Activated CD8-positive, alpha-beta T cell treated with anti-CD3 and anti-CD28 coated beads for 36 hours (primary cell): ENCODE measurements around the gene BTC. TPM values are rescaled to one million over a fixed set of nuclear protein-coding genes. Genes with fewer than 3 reads are reported as not detected.
"Not testable (repeated sequence)": the region's sequence is repeated elsewhere in the genome, so short reads cannot be mapped to it uniquely, and the experiment has no call there.

Source experiments
- ATAC-seq: fragments of 200-7000 bp; cut with Tn5 transposase; one replicate; pipeline ENCODE4 v1.10.0; 2021; ENCODE audit warnings: mild to moderate bottlenecking, moderate library complexity
- CTCF ChIA-PET: fragments of 350-600 bp; sonication (Branson Sonifier 250); formaldehyde crosslinking; loops from one replicate; lab custom pipeline; 2021; ENCODE audit warnings: antibody characterized with exemption; lab: Charles Lee
- POLR2A ChIA-PET: fragments of 350-600 bp; sonication (Branson Sonifier 250); formaldehyde crosslinking; loops from one replicate; lab custom pipeline; 2021; ENCODE audit warnings: antibody characterized with exemption; lab: Charles Lee
- DNase-seq: peaks from one replicate; pipeline ENCODE4 v3.0.0-alpha.2; 2020
- H3K27ac Mint-ChIP-seq: one replicate; pipeline ENCODE4 v1.8.0; 2021; ENCODE audit warnings: mild to moderate bottlenecking, mixed read lengths
- H3K27me3 Mint-ChIP-seq: one replicate; pipeline ENCODE4 v1.8.0; 2021; ENCODE audit warnings: mixed read lengths
- H3K36me3 Mint-ChIP-seq: one replicate; pipeline ENCODE4 v1.8.0; 2021; ENCODE audit warnings: low read depth, mixed read lengths
- H3K4me1 Mint-ChIP-seq: one replicate; pipeline ENCODE4 v1.8.0; 2021; ENCODE audit warnings: low read depth, mixed read lengths
- H3K4me3 Mint-ChIP-seq: one replicate; pipeline ENCODE4 v1.8.0; 2021; ENCODE audit warnings: mild to moderate bottlenecking, moderate library complexity, mixed read lengths
- H3K9me3 Mint-ChIP-seq: one replicate; pipeline ENCODE4 v1.8.0; 2021; ENCODE audit warnings: mixed read lengths
- CTCF ChIP-seq: fragments of 200-600 bp; IDR thresholded peaks from one replicate; pipeline ENCODE4 v1.8.0; 2022; ENCODE audit warnings: antibody characterized with exemption, mild to moderate bottlenecking
- intact Hi-C: fragments of 100-400 bp; cut with micrococcal nuclease; formaldehyde crosslinking; loops from one replicate; pipeline ENCODE4 v1.10.0; 2022
- total RNA-seq, 2 experiments: library from RNA; stranded (reverse); gene quantifications; one replicate each; pipeline ENCODE4 v1.2.3, GENCODE V29; 2021

BTC gene
- total RNA-seq, 2 experiments from 2014 or later: not detected

- intact Hi-C loops: no loop called here
- ATAC-seq: no peak
- ChIA-PET CTCF (no interaction called here), POLR2A (no interaction called here)
- no peak for TF ChIP-seq CTCF
- H3K27me3 Mint-ChIP-seq: peaks cover 1% of the 10 kb centered on the region
- H3K36me3 Mint-ChIP-seq: no peaks in the 10 kb centered on the region
- H3K4me1 Mint-ChIP-seq: no peaks in the 10 kb centered on the region
- H3K4me3 Mint-ChIP-seq: no peak overlapping the region
- no peak for DNase-seq
- no peaks in the 10 kb centered on the region for H3K9me3 Mint-ChIP-seq
- no peak overlapping the region for H3K27ac Mint-ChIP-seq
These were observed 28.3 kb upstream of the BTC start for GRCh38 chr4:74822603-74823002.

- DNase-seq (no peak), ATAC-seq (no peak)
- H3K36me3 Mint-ChIP-seq: no peaks in the 10 kb centered on the region
- H3K27me3 Mint-ChIP-seq: peaks cover 1% of the 10 kb centered on the region
- H3K27ac Mint-ChIP-seq: no peak overlapping the region
- no peak overlapping the region for H3K4me3 Mint-ChIP-seq
- intact Hi-C loops: no loop called here
- TF ChIP-seq CTCF: no peak
- H3K9me3 Mint-ChIP-seq: no peaks in the 10 kb centered on the region
- POLR2A ChIA-PET: no interaction called here
- CTCF ChIA-PET: no interaction called here
- H3K4me1 Mint-ChIP-seq: no peaks in the 10 kb centered on the region
These were observed 27.2 kb upstream of the BTC start for GRCh38 chr4:74821541-74821940.

GRCh38 chr4:74814052-74814451 lies 19.7 kb upstream of the BTC start:
- no peaks in the 10 kb centered on the region for H3K27me3 Mint-ChIP-seq
- DNase-seq: no peak
- ChIA-PET CTCF (no interaction called here), POLR2A (no interaction called here)
- H3K27ac Mint-ChIP-seq: no peak overlapping the region
- intact Hi-C loops: no loop called here
- no peak for TF ChIP-seq CTCF
- no peaks in the 10 kb centered on the region for H3K36me3 Mint-ChIP-seq
- H3K9me3 Mint-ChIP-seq: no peaks in the 10 kb centered on the region
- no peak for ATAC-seq
- H3K4me1 Mint-ChIP-seq: no peaks in the 10 kb centered on the region
- H3K4me3 Mint-ChIP-seq: no peak overlapping the region

- DNase-seq, H3K4me1 Mint-ChIP-seq, H3K27ac Mint-ChIP-seq, H3K9me3 Mint-ChIP-seq, intact Hi-C loops, H3K27me3 Mint-ChIP-seq, H3K36me3 Mint-ChIP-seq, POLR2A ChIA-PET, H3K4me3 Mint-ChIP-seq, ATAC-seq, CTCF ChIA-PET: not testable (repeated sequence)
These were observed 17.7 kb upstream of the BTC start for GRCh38 chr4:74812056-74812455.

DNA sequence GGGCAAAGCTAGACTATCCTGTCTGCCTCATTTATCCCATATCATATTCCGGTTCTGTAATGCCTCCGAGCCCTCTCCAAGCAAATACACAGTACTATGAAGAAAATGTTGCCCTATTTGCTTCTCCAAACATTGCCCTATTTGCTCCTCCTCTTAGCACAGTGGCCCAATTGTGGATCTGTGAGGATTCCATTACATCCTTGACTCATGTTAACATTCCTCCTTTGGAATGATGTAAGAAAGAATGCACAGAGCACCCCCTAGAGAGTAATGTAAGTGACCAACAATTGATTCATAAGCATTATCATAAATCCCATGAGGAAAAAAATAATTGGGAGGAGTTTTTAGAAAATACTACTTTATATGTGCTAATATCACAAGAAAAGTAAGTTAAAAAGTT lies 11.3 kb upstream of the BTC start:
- intact Hi-C loops: no loop called here

More for the DNA sequence above, 11.3 kb upstream of the BTC start:
- no peak for ATAC-seq
- CTCF ChIA-PET: no interaction called here
- Mint-ChIP-seq H3K27me3 (peaks cover 2% of the 10 kb centered on the region), H3K4me3 (no peak overlapping the region), H3K4me1 (no peaks in the 10 kb centered on the region), H3K9me3 (no peaks in the 10 kb centered on the region), H3K27ac (no peak overlapping the region), H3K36me3 (no peaks in the 10 kb centered on the region)
- no peak for TF ChIP-seq CTCF
- POLR2A ChIA-PET: no interaction called here
- no peak for DNase-seq
